NB4 (cell line): Measurements from ENCODE around the gene OSBPL7.

Experiments
- CTCF ChIP-seq: IDR thresholded peaks from one replicate; pipeline ENCODE4 v1.5.1; 2012; ENCODE audit warnings: low read depth, low read length
- MAX ChIP-seq: IDR thresholded peaks from 2 replicates; pipeline ENCODE4 v1.6.1; 2011; ENCODE audit warnings: low read depth, low read length
- MYC ChIP-seq: IDR thresholded peaks from 2 replicates; pipeline ENCODE4 v1.6.1; 2011; ENCODE audit warnings: low read depth, low read length
- POLR2A ChIP-seq: IDR thresholded peaks from 2 replicates; pipeline ENCODE4 v1.6.1; 2011; ENCODE audit warnings: mild to moderate bottlenecking; ENCODE audit not compliant: insufficient read length; ENCODE audit errors: extremely low read depth

- TF ChIP-seq CTCF (no peak), POLR2A (no peak), MYC (no peak), MAX (no peak)
Observed at GRCh38 chr17:47830396-47831002, 8.9 kb upstream of the OSBPL7 start.
